GM21723 (cell line): ENCODE data around the gene PADI2.
"Not testable (repeated sequence)": the region's sequence is repeated elsewhere in the genome, so short reads cannot be mapped to it uniquely, and the experiment has no call there.

ENCODE experiments used
- ATAC-seq: cut with Tn5 transposase; IDR thresholded peaks from one replicate; pipeline ENCODE4 v1.9.1; 2021; ENCODE audit warnings: mild to moderate bottlenecking, moderate library complexity; ENCODE audit not compliant: unreplicated experiment

PADI2 gene

GRCh38 chr1:17086751-17087150 is 32.5 kb downstream of the PADI2 start:
- no peak for ATAC-seq

- no peak for ATAC-seq
Observed at GRCh38 chr1:17084787-17085186, 34.5 kb downstream of the PADI2 start.

- no peak for ATAC-seq
Observed at GRCh38 chr1:17082761-17083160, 36.5 kb downstream of the PADI2 start.

- no peak for ATAC-seq
Observed at GRCh38 chr1:17081439-17081838, 37.8 kb downstream of the PADI2 start.

- no peak for ATAC-seq
Observed at GRCh38 chr1:17080880-17081279, 38.4 kb downstream of the PADI2 start.

GRCh38 chr1:17080085-17080759 is 39.0 kb downstream of the PADI2 start:
- no peak for ATAC-seq

- ATAC-seq = no peak
Observed at GRCh38 chr1:17078991-17079868, 40.0 kb downstream of the PADI2 start.

- no peak for ATAC-seq
Observed at GRCh38 chr1:17075470-17076255, 43.6 kb downstream of the PADI2 start.

GRCh38 chr1:17071794-17072193 is 47.5 kb downstream of the PADI2 start:
- no peak for ATAC-seq

- ATAC-seq = no peak
Observed at GRCh38 chr1:17070163-17070525, 49.1 kb downstream of the PADI2 start.

GRCh38 chr1:17069452-17070162 is 49.6 kb downstream of the PADI2 start:
- no peak for ATAC-seq

- ATAC-seq = no peak
Observed at GRCh38 chr1:17068789-17069188, 50.5 kb downstream of the PADI2 start.

GRCh38 chr1:17067465-17068240 is 51.6 kb downstream of the PADI2 start:
- no peak for ATAC-seq

- no peak for ATAC-seq
Observed at GRCh38 chr1:17067069-17067426, 52.2 kb downstream of the PADI2 start.

GRCh38 chr1:17066361-17067068 is 52.7 kb downstream of the PADI2 start:
- no peak for ATAC-seq

- ATAC-seq = no peak
Observed at GRCh38 chr1:17065666-17066065, 53.6 kb downstream of the PADI2 start.

- ATAC-seq = not testable (repeated sequence)
Observed at GRCh38 chr1:17062751-17063150, 56.5 kb downstream of the PADI2 start.

- no peak for ATAC-seq
Observed at GRCh38 chr1:17061892-17062291, 57.4 kb downstream of the PADI2 start.

GRCh38 chr1:17061486-17061885 is 57.8 kb downstream of the PADI2 start:
- ATAC-seq = no peak

- no peak for ATAC-seq
Observed at GRCh38 chr1:17060306-17060749, 58.9 kb downstream of the PADI2 start.
